IMR-90 (cell line): ENCODE measurements around the gene TFB2M. TPM values are rescaled to one million over a fixed set of nuclear protein-coding genes. Genes with fewer than 3 reads are reported as not detected.
A peak's percentile ranks its signal among the peaks of the same experiment; 100 is the strongest.

Source experiments
- ATAC-seq: fragments of 200-7000 bp; cut with Tn5 transposase; 2 replicates; pipeline ENCODE4 v1.9.1; 2020; ENCODE audit warnings: low read depth, mild to moderate bottlenecking, moderate library complexity
- BruUV-seq: library from RNA; stranded (reverse); fragments of 400-500 nt; replicated peaks from 2 replicates; lab custom pipeline; 2021; lab: Mats Ljungman, UMichigan
- CTCF ChIA-PET: fragments of 300-600 bp; formaldehyde crosslinking; extraction: SDS; loops from one replicate; lab custom pipeline; 2021; ENCODE audit warnings: antibody characterized with exemption; lab: Yijun Ruan, JAX
- POLR2A ChIA-PET: fragments of 300-600 bp; sonication (Branson Sonifier 250); formaldehyde crosslinking; loops from one replicate; lab custom pipeline; 2022; ENCODE audit warnings: antibody characterized with exemption; ENCODE audit not compliant: unreplicated experiment; lab: Charles Lee
- DNase-seq: peaks from one replicate; pipeline ENCODE4 v3.0.0; 2013
- H2AFZ ChIP-seq: replicated peaks from 2 replicates; pipeline ENCODE3; 2013; ENCODE audit warnings: low read length, mild to moderate bottlenecking; ENCODE audit not compliant: poor library complexity
- H2AK5ac ChIP-seq: 2 replicates; pipeline ENCODE4 v1.6.1; 2013; ENCODE audit warnings: low read depth, low read length, inconsistent platforms
- H2AK9ac ChIP-seq: replicated peaks from 2 replicates; pipeline ENCODE3; 2013; ENCODE audit warnings: mild to moderate bottlenecking, low read depth, low read length, moderate library complexity; ENCODE audit not compliant: poor library complexity
- H2BK120ac ChIP-seq: 2 replicates; pipeline ENCODE4 v1.6.1; 2013; ENCODE audit warnings: low read depth, low read length, inconsistent platforms
- H2BK15ac ChIP-seq: 3 replicates; pipeline ENCODE4 v1.6.1; 2013; ENCODE audit warnings: low read depth, low read length, inconsistent platforms
- H2BK20ac ChIP-seq: 2 replicates; pipeline ENCODE4 v1.6.1; 2013; ENCODE audit warnings: low read depth, mild to moderate bottlenecking, inconsistent platforms, low read length, moderate library complexity
- H2BK5ac ChIP-seq: 2 replicates; pipeline ENCODE4 v1.6.1; 2013; ENCODE audit warnings: mild to moderate bottlenecking, low read depth, low read length, inconsistent platforms; ENCODE audit not compliant: poor library complexity, severe bottlenecking
- H3K14ac ChIP-seq: replicated peaks from 2 replicates; pipeline ENCODE4 v1.6.1; 2013; ENCODE audit warnings: low read depth, low read length, inconsistent platforms
- H3K18ac ChIP-seq: 2 replicates; pipeline ENCODE4 v1.6.1; 2013; ENCODE audit warnings: low read depth, low read length, control low read depth
- H3K23ac ChIP-seq: 2 replicates; pipeline ENCODE4 v1.6.1; 2013; ENCODE audit warnings: low read depth, low read length, inconsistent platforms
- H3K27ac ChIP-seq: 2 replicates; pipeline ENCODE4 v1.5.1; 2013; ENCODE audit warnings: mild to moderate bottlenecking, control low read depth, low read length; ENCODE audit not compliant: insufficient read depth
- H3K27me3 ChIP-seq: 2 replicates; pipeline ENCODE4 v1.6.1; 2013; ENCODE audit warnings: low read length; ENCODE audit not compliant: control insufficient read depth, insufficient read depth
- H3K36me3 ChIP-seq: 2 replicates; pipeline ENCODE4 v1.6.1; 2013; ENCODE audit warnings: low read length, mixed read lengths; ENCODE audit not compliant: control insufficient read depth, insufficient read depth
- H3K4ac ChIP-seq: 2 replicates; pipeline ENCODE4 v1.6.1; 2013; ENCODE audit warnings: low read depth, low read length, inconsistent platforms
- H3K4me1 ChIP-seq: 2 replicates; pipeline ENCODE4 v1.6.1; 2013; ENCODE audit warnings: low read length, mixed read lengths; ENCODE audit not compliant: control insufficient read depth, insufficient read depth
- H3K4me2 ChIP-seq: 2 replicates; pipeline ENCODE4 v1.6.1; 2013; ENCODE audit warnings: low read depth, mild to moderate bottlenecking, control low read depth, low read length, moderate library complexity
- H3K4me3 ChIP-seq: 2 replicates; pipeline ENCODE4 v1.5.1; 2013; ENCODE audit warnings: low read depth, mild to moderate bottlenecking, control low read depth, low read length, moderate library complexity; ENCODE audit not compliant: insufficient read depth
- H3K56ac ChIP-seq: 2 replicates; pipeline ENCODE4 v1.6.1; 2013; ENCODE audit warnings: low read length, inconsistent platforms; ENCODE audit not compliant: insufficient read depth; ENCODE audit errors: extremely low read depth
- H3K79me1 ChIP-seq, 2 experiments: 2 replicates each; pipeline ENCODE4 v1.6.1; 2013; ENCODE audit warnings: low read length in 2 of 2, inconsistent platforms in 1 of 2, low read depth in 1 of 2
- H3K9ac ChIP-seq: 2 replicates; pipeline ENCODE4 v1.6.1; 2013; ENCODE audit warnings: low read depth, low read length, control low read depth
- H3K9me1 ChIP-seq: 2 replicates; pipeline ENCODE4 v1.6.1; 2013; ENCODE audit warnings: low read length, inconsistent platforms; ENCODE audit not compliant: insufficient read depth
- H3K9me3 ChIP-seq: 2 replicates; pipeline ENCODE4 v1.6.1; 2013; ENCODE audit warnings: low read length; ENCODE audit not compliant: control insufficient read depth, insufficient read depth
- H4K20me1 ChIP-seq: 2 replicates; pipeline ENCODE4 v1.6.1; 2013; ENCODE audit warnings: low read length, inconsistent platforms; ENCODE audit not compliant: insufficient read depth
- H4K5ac ChIP-seq: 2 replicates; pipeline ENCODE4 v1.6.1; 2013; ENCODE audit warnings: mild to moderate bottlenecking, low read depth, low read length, control low read depth
- H4K8ac ChIP-seq, 2 experiments: 2 replicates each; pipeline ENCODE4 v1.6.1; 2013; ENCODE audit warnings: low read depth in 2 of 2, low read length in 2 of 2, control low read depth in 1 of 2, inconsistent platforms in 1 of 2
- H4K91ac ChIP-seq: 2 replicates; pipeline ENCODE4 v1.6.1; 2013; ENCODE audit warnings: low read depth, low read length, inconsistent platforms; ENCODE audit not compliant: insufficient read depth
- NFE2L2 ChIP-seq: fragments of 150-350 bp; IDR thresholded peaks from 2 replicates; pipeline ENCODE4 v1.6.1; 2016; ENCODE audit warnings: low read depth, mild to moderate bottlenecking, low read length
- RCOR1 ChIP-seq: IDR thresholded peaks from 2 replicates; pipeline ENCODE4 v1.6.1; 2012; ENCODE audit warnings: mild to moderate bottlenecking, low read length, improper control_type of control experiment; ENCODE audit not compliant: insufficient replicate concordance
- WGBS, 2 experiments: methylation state at CpG; one replicate each; pipeline versions ENCODE4 v1.1.5 to v1.1.7; 2013; ENCODE audit warnings: missing lambda C conversion rate in 2 of 2; ENCODE audit not compliant: insufficient read length in 1 of 2; ENCODE audit errors: extremely low coverage in 2 of 2; 5-methylcytosine and 5-hydroxymethylcytosine counted together
- dilution Hi-C: fragments of 300-500 bp; cut with HindIII; formaldehyde crosslinking; loops from one replicate; pipeline ENCODE4 v1.14.3; 2018; ENCODE audit warnings: low sequenced_read_pairs; ENCODE audit not compliant: unreplicated experiment
- in situ Hi-C: fragments of 300-500 bp; cut with MboI; formaldehyde crosslinking; loops from 3 replicates; pipeline ENCODE4 v1.14.3; 2019; ENCODE audit warnings: low sequenced_read_pairs, inconsistent platforms, mixed read lengths
- intact Hi-C: fragments of 100-400 bp; cut with micrococcal nuclease; formaldehyde crosslinking; loops from 2 replicates; pipeline ENCODE4 v1.10.0; 2022
- polyA plus RNA-seq, 3 experiments: library from polyadenylated mRNA; depleted of rRNA; stranded (reverse); fragments of >200 nt; gene quantifications; 2 replicates each; pipeline ENCODE4 v1.2.3, GENCODE V29; 2012; ENCODE audit warnings: low replicate concordance in 1 of 3
- total RNA-seq: library from RNA; depleted of rRNA; stranded (reverse); fragments of >200 nt; gene quantifications from 2 replicates; pipeline ENCODE4 v1.2.3, GENCODE V29; 2012

TFB2M gene
- total and polyA plus RNA-seq, 2 of the 4 experiments (the other 2 are of a cell fraction), result 13.3 to 15.7 TPM

DNA sequence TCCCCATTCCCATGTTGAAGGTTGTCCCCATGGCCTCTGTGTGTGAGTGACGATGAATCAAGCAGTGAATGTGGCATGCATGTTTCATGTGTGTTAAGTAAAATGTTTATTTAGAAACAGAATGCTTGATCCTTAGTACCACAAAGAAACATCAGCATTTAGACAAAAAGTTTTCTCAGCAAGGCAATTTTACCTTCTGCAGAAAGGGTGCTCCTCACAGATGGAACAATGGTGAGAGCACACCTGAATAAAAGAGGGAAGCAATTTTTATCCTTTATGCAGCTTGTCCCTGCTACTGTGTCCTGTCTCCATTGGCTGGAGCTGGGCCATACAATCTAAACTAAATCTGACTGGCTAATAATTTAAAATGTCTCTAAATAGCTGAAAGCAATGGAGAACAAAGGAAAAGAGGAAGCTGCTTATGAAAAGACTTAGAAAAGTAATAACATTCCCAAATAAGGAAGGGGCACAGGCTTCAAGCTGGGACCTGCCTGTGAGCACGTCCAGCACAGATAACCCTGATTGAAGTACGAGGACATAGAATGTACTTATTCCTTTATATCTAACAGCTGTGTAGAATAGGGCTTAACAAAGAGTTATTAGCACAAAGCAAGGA, 50.6 kb downstream of the TFB2M start:
- H3K4me2 ChIP-seq, result no peak overlapping the region
- dilution Hi-C loops, result no loop called here
- H3K4ac ChIP-seq, result no peak overlapping the region
- ATAC-seq (no peak), DNase-seq (no peak)
- ChIA-PET CTCF (no interaction called here), POLR2A (no interaction called here)
- H2AFZ ChIP-seq, result no peak overlapping the region
- in situ Hi-C loops, result no loop called here
- H3K56ac ChIP-seq, result no peak overlapping the region
- H3K9ac ChIP-seq, result no peak overlapping the region
- H3K36me3 ChIP-seq, result no peaks in the 10 kb centered on the region
- H3K27me3 ChIP-seq, result no peaks in the 10 kb centered on the region
- no TSS peak for BruUV-seq
- H3K4me3 ChIP-seq, result no peak overlapping the region
- H4K20me1 ChIP-seq, result no peaks in the 10 kb centered on the region
- no peak overlapping the region for H2AK9ac ChIP-seq
- no peak overlapping the region for H3K23ac ChIP-seq
- no peaks in the 10 kb centered on the region for H3K9me1 ChIP-seq
- no peaks in the 10 kb centered on the region for H3K4me1 ChIP-seq
- no peak overlapping the region for H2BK15ac ChIP-seq
- H3K9me3 ChIP-seq, result peaks cover 43% of the 10 kb centered on the region
- H3K14ac ChIP-seq, result no peak overlapping the region
- WGBS, 2 experiments, result no CpG with 5 or more reads among the region's 3 CpGs
- intact Hi-C loops, result no loop called here
- no peaks in the 10 kb centered on the region for H3K79me1 ChIP-seq
- TF ChIP-seq RCOR1 (peak; percentile 78), NFE2L2 (no peak)
- no peak overlapping the region for H2BK5ac ChIP-seq
- no peak overlapping the region for H2BK20ac ChIP-seq
- no peak overlapping the region for H2BK120ac ChIP-seq
- H4K8ac ChIP-seq, result no peak overlapping the region
- H3K18ac ChIP-seq, result no peak overlapping the region
- no peak overlapping the region for H2AK5ac ChIP-seq
- H4K91ac ChIP-seq, result no peak overlapping the region
- no peak overlapping the region for H4K5ac ChIP-seq
- H3K27ac ChIP-seq, result no peak overlapping the region
